ENCODE results near the gene VKORC1L1. TPM values are rescaled to one million over a fixed set of nuclear protein-coding genes. Genes with fewer than 3 reads are reported as not detected.
"Not testable (repeated sequence)": the region's sequence is repeated elsewhere in the genome, so short reads cannot be mapped to it uniquely, and the experiment has no call there.

The VKORC1L1 gene
- total RNA-seq, 1 donor from 2014 or later: 22.2 TPM

GRCh38 chr7:65880242-65880641 is 7.4 kb downstream of the VKORC1L1 start:
- not testable (repeated sequence) for DNase-seq (ENCODE audit: extremely low read depth, low read depth, low spot score)

GRCh38 chr7:65884983-65885382 is 12.1 kb downstream of the VKORC1L1 start:
- not testable (repeated sequence) for DNase-seq (ENCODE audit: extremely low read depth, low read depth, low spot score)

GRCh38 chr7:65885533-65885932 is 12.7 kb downstream of the VKORC1L1 start:
- DNase-seq (ENCODE audit: extremely low read depth, low read depth, low spot score): not testable (repeated sequence)

GRCh38 chr7:65888434-65889156 is 15.7 kb downstream of the VKORC1L1 start:
- DNase-seq (ENCODE audit: extremely low read depth, low read depth, low spot score): not testable (repeated sequence)

DNA sequence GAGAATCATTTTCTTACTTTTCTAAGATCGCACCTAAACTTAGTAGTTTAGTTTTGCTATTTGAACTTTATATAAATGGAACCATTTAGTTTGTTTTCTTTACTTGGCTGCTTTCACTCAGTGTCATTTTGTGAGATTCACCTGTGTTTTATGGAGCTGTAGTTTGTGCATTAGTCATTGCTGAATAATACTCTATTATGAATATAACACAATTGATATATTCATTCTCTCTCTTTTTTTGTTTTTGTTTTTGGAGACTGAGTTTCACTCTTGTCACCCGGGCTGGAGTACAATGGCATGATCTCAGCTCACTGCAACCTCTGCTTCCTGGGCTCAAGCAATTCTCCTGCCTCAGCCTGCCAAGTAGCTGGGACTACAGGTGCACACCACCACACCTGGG is 16.8 kb downstream of the VKORC1L1 start:
- not testable (repeated sequence) for DNase-seq (ENCODE audit: extremely low read depth, low read depth, low spot score)

DNA sequence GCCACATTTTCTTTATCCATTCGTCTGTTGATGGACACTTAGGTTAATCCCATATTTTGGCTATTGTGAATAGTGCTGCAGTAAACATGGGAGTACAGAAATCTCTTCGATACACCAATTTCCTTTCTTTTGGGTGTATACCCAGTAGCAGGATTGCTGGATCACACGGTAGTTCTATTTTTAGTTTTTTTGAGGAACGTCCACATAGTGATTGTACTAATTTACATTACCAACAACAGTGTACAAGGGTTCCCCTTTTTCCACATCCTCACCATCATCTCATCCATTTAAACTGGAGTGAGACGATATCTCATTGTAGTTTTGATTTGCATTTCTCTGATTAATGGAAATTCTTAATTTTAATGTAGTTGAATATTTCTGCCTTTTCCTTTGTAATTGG is 19.3 kb downstream of the VKORC1L1 start:
- no peak for DNase-seq (ENCODE audit: extremely low read depth, low read depth, low spot score)

- DNase-seq (ENCODE audit: extremely low read depth, low read depth, low spot score): no peak
These were observed 20.0 kb downstream of the VKORC1L1 start for GRCh38 chr7:65892835-65893234.

- no peak for DNase-seq (ENCODE audit: extremely low read depth, low read depth, low spot score)
These were observed 23.5 kb downstream of the VKORC1L1 start for GRCh38 chr7:65896279-65896870.

DNA sequence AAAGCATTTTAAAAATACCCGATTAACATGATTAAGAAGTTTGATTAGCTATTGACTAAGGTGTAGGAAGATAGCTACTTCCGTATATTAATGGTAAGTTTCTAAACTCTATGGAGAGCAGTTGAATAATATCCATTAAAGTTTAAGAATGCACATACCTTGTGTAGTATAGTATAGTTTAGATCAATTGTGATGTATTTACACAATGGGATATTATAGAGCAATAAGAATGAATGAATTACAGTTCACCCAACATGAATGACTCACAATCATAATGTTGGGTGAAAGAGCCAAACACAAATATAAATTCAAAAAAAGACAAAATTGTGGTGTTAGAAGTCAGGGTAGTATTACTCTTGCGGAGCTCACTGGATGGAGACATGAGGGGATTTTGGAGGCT is 24.4 kb downstream of the VKORC1L1 start:
- not testable (repeated sequence) for DNase-seq (ENCODE audit: extremely low read depth, low read depth, low spot score)

DNA sequence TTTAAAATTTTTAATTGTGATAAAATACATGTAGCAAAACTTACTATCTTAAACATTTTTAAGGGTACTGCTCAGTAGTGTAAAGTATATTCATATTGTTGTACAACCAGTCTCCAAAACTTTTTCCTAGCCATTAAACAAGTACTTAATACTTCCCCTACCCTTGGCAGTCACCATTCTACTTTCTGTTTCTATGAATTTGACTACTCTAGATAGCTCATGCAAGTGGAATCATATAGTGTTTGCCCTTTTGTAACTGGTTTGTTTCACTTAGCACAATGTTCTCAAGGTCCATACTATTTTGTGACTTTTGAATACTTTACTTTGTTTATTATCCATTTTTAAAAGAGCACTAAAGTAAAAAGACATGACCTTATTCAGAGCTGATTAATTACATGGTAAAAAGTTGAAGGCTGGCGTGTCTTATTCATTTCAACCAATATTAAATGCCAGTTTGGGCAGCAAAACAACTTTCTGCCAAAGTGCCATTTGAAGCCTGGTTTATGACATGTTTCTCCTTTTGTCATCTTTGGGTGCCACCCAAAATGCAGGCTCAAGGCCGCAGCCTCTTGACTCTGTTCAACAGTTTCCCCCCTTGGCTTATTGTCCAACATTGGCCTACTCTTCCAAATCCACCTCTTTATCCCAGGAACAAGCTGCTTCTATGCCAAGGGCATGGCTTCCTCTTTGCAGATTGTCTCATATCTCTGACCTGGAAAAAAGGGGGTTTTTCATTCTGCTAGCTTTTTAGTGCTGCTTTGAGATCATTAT is 26.0 kb downstream of the VKORC1L1 start:
- DNase-seq (ENCODE audit: extremely low read depth, low read depth, low spot score): not testable (repeated sequence)

DNA sequence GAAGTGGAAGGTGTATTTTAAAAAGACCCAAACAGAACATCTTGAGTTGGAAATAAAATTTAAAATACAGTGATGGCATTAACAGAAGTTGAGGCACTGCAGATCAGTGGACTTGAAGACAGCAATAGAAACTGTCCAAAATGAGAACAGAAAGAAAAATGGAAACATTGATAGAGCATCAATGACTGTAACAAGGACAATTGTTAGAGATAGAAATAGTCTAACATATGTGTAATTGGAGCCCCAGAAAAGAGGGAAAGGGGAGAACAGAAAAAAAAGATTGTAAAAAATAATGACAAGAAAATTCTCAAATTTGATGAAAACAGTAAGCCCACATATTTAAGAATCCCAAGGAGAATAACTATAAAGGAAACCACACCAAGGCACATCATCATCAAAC is 29.4 kb downstream of the VKORC1L1 start:
- no peak for DNase-seq (ENCODE audit: extremely low read depth, low read depth, low spot score)

DNA sequence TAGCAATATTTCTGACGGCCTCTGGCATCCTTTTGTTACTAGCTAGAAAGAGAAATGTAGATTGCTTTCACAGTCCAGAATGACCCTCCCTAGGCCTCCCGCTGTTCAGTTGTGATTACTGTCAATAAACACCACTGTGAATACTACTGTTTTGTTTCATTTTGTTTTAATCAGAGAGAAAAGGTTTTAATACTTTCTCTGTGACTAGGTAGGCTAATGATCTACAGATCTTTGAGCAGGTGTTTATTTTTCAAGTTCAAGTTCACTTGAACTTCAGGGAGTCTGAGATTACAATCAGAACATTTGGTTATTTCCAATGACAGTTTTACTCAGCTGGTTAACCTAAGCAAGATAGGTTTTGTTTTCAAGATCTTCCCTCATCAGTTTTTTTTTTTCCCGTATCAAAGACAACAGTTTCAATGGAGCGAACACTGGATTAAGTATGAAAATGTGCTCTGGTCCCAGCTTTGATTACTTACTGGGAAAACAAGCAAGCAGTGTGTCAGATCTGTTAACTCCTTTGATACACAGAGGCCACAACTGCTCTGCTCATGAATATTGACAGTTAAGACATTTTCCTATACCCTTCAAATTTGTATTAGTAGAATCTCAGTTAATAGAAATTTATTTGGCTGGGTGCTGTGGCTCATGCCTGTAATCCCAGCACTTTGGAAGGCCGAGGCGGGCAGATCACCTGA is 34.8 kb downstream of the VKORC1L1 start:
- DNase-seq (ENCODE audit: extremely low read depth, low read depth, low spot score): no peak

DNA sequence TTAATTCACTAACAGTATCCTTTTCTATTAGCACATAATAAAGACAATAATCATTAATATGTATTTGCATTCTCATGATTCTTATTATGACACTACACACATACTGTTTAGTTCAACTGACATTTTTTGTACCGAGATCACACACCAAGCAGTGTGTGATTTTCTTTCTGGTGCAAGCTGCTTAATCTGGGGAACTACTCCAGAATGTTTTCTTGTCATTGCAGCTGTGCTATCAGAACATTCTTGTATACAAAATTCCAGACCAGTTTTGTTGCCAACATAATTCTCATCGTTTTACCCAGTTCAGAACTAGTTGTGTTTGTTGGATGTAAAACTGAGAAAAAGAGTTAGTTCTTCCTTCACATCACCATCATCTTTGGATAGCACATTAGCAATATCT is 37.4 kb downstream of the VKORC1L1 start:
- DNase-seq (ENCODE audit: extremely low read depth, low read depth, low spot score): no peak

DNA sequence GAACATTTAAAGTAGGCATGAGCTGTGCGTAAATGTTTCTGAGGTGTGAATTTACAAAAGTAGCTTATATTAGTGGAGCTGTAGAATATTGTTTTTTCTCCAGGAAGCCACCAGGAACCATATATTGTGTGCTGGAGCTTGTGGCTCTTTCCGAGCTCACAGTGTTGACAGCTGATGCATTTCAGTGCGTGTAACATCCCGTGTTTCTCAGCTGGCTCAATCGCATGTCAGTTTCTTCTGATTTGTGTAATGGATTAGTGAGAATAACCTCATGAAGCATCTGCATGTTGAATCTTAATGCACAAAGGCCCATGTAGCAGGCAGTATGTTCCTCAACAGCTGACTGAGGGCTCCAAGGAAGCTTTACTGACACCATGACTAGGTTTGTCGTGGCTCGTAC is 39.4 kb downstream of the VKORC1L1 start:
- no peak for DNase-seq (ENCODE audit: extremely low read depth, low read depth, low spot score)

DNA sequence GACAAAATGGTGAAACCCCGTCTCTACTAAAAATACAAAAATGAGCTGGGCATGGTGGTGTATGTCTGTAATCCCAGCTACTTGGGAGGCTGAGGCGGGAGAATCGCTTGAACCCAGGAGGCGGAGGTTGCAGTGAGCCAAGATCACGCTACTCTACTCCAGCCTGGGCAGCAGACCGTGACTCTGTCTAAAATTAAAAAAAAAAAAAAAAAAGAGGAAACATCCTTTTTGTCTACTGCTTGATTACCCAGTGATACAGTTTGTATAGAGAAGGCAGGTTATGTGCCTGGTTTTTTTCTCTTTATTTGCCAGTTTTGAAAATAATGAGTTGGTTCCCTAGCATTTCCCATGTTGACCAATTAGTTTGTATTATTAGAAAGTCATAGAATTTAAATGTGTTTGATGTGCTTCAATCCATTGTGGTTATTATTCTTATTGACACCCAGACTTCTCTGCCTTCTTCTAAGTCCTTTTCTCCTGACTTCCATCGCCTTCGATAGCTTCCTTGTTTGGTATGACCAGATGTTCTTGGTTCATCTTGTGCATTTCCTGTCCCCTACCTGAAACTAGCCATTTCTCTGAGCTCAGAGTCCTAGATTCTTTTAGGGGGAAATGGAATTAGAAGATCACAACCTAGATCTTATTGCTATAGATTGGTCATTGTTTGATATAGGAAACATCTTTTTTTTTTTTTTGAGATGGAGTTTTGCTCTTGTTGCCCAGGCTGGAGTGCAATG is 43.2 kb downstream of the VKORC1L1 start:
- DNase-seq (ENCODE audit: extremely low read depth, low read depth, low spot score): no peak

- no peak for DNase-seq (ENCODE audit: extremely low read depth, low read depth, low spot score)
These were observed 50.4 kb downstream of the VKORC1L1 start for GRCh38 chr7:65923316-65923715.

DNA sequence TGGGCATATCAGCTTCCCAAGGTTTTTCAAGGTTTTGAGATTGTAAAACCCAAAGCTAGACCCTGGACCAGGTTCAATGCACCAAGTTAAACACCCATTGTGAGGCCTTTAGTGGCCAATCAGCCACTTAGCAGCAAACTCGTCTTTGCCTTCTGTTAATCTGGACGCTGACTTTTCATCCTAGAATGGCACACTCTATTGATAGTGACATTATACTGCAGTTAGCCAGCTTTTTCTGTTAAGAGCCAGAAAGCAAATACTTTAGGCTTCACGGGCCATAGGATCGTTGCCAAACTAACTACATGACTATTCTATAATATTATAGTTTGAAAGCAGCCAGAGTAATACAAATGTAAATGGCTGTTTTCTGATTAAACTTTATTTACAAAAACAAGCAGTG is 51.3 kb downstream of the VKORC1L1 start:
- DNase-seq (ENCODE audit: extremely low read depth, low read depth, low spot score): no peak

- DNase-seq (ENCODE audit: extremely low read depth, low read depth, low spot score): no peak
These were observed 52.2 kb downstream of the VKORC1L1 start for GRCh38 chr7:65925040-65925439.

DNA sequence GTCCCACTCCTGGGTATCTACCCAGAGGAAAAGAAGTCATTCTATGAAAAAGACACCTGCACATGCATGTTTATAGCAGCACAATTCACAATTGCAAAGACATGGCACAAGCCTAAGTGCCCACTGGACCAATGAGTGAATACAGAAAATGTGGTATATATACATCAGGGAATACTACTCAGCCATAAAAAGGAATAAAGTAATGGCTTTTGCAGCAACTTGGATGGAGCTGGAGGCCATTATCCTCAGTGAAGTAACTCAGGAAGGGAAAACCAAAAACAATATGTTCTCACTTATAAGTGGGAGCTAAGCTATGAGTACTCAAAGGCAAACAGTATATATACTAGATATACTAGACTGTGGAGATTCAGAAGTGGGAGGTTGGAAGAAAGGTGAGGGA is 53.7 kb downstream of the VKORC1L1 start:
- DNase-seq (ENCODE audit: extremely low read depth, low read depth, low spot score): no peak

Data from glomerular endothelial cell (primary cell).